Stromal cell of bone marrow (primary cell): Measurements from ENCODE around the gene AQP3.
"Not testable (repeated sequence)": the region's sequence is repeated elsewhere in the genome, so short reads cannot be mapped to it uniquely, and the experiment has no call there.

ENCODE experiments used
- DNase-seq: peaks from one replicate; pipeline ENCODE4 v3.0.0-alpha.2; 2012; ENCODE audit warnings: low read depth

Gene AQP3

DNA sequence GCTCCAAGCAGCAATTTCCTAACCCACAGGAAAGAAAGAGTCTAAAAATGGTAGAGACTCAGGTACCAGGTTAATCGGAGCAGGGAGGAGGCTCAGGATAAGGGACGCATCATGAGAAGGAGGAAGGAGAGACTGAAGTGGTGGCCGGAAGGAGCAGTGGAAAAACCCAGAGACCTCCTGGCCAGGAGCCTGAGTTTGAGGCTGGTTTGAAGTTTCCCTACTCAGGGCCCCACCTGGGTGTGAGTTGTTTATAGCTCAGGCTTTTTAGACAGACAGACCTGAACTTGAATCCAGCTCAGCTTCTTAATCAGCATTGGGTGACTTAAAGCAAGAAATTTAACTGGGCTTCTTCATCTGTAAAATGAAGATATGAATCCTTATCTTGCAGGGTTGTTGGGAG is 33.1 kb downstream of the AQP3 start:
- no peak for DNase-seq

DNA sequence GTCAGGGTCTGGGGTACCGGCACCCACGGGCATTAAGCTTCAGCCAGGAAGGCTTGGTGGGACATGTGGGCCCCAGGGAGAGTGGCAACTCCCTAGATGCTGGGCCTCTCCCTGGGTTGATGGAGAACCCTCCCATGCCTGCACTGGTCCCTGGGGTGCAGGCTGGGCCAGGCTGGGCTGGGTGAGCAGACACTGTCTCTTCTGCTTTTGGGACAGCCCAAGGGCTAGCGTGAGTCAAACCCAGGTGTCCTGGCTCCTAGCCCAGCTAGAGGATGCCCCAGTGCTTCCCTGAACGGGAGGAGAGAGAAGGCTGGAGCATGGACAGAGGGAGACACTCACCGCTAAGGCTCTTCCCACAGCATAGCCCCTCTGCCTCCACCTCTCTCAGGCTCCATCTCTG is 39.3 kb downstream of the AQP3 start:
- DNase-seq = no peak

DNA sequence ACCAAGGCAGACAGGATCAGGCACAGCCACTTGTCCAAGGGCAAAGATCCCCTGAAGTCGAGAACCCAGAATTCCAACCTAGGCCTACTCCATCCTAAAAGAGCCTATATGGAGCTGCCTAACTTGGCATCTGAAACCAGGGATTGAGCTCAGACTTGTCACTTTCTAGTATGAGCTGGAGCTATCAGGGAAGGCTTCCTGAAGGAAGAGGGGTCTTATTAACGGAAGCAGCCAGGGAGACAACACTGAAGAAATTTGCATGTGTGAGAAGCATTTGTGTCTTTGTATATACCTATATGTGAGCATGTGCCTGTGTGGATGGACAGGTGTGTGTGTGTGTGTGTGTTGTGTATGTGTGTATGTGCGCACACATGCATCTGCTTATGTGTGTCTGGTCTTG is 40.3 kb downstream of the AQP3 start:
- no peak for DNase-seq

DNA sequence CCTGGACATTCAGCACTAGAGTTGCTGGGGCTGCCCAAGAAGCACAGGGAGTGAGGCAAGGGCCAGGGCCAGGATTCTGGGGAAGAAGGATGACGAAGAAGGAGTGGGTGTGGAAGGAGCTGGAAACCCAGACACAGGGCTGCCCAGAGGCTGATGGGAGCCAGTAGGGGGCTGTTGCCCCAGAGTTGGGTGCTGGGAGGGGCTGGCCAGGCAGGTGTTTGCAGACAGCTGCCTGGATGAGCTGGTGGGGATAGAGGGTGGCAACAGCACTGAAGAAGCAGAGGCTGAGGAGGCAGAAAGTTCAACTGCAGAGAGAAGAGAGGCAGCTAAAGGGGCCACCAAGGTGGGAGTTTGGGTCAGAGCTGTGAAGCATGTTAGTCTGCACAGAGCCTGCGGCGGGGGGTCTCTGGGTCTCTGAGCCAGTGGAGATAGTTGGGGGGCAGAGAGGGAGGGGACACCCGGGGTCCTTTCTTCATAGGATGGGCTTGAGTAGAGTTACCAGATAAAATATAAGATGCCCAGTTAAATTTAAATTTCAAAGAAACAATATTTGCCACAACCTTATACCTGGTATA is 42.5 kb downstream of the AQP3 start:
- DNase-seq = no peak

DNA sequence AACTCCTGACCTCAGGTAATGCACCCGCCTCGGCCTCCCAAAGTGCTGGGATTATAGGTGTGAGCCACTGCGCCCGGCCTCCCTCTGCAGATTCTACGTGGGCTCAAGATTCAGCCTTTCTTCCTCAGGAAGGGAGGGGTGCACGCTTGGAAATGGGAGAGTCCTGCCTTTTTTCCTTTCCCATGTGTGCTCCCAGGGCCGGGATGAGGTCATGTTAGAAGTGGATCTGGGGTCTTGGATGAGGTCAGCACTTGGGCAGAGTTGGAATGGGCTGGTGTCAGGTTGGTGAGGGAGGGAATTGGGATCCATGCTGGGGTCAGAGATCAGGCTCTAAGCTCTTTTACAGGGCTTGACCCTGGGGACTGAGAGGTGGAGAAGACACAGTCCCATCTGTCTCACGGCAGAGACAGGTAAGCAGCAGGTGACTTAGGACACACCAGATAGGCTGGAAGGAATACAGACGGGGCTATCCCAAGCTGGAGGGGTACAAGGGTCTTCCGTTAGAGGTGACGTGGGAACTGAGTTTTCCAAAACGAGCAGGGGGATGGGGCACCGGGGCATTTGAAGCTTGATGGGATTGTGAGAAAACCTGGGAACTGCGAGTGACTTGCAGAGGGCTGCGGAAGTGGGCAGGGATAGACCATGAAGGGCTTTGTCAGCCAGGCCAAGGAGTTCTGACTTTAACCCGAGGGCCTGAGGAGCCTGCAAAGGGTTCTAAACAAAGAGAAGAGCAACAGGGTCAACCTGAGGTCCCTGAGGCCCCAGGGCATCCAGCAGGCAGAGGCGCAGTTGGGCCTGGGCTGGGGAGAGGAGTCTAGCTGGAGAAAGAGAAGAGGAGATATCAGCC is 43.2 kb downstream of the AQP3 start:
- DNase-seq = no peak

DNA sequence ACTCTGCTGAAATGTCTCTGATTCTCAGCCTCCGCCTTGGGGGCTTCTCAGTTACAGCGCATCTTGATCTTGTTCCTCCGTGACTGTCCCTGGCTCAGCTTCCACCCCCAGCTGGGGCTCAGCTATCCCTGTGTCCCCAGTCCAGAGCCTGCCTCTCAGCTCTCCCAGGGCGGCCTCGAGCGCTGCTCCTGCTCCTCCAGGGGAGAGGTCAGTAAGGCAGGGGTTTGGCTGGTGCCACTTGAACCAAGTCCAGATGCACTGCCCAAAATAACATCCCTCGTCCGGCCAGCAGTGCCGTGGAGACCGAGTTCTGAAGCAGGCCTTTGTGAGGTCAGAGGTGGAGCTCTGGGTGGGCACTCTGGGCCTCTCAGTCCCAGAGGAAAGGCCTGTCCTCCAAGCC is 45.0 kb downstream of the AQP3 start, which contains the start of gene AQP7:
Gene AQP7 (minus strand): TSS at position 198 of the 400 bp plus-strand sequence. CDS start 1,306 bp downstream, outside the sequence.
- not testable (repeated sequence) for DNase-seq

DNA sequence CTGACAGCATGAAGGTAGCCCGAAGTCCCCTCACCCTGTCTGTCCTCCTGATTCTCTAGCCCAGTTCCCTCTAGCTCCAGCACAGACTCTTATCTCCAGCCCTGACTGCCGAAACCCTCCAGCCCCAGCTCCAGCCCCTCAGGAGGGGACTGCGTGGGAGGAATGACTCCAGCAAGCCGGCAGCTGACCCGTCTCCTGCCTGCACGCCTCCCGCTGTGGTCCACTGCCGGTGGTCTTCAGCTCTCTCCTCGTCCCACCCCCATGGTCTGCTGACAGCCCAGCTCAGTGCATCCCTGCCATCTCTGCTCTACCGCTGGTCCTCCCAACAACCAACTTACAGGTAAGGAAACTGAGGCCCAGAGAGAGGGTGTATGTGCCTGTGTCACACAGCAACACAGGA is 45.6 kb downstream of the AQP3 start:
- not testable (repeated sequence) for DNase-seq

DNA sequence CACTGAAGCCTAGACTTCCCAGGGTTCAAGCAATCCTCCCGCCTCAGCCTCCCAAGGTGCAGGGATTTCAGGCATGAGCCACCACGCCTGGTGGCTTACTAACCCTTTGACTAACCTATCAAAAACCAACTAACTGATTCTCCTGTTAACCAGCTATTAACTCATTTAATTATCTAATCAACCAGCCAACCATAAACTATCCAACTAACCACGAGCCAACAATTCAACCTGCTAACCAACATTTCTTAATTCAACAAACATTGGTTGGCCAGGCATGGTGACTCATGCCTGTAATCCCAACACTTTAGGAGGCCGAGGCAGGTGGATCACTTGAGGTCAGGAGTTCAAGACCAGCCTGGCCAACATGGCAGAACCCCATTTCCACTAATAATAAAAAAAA is 48.3 kb downstream of the AQP3 start:
- DNase-seq = not testable (repeated sequence)

DNA sequence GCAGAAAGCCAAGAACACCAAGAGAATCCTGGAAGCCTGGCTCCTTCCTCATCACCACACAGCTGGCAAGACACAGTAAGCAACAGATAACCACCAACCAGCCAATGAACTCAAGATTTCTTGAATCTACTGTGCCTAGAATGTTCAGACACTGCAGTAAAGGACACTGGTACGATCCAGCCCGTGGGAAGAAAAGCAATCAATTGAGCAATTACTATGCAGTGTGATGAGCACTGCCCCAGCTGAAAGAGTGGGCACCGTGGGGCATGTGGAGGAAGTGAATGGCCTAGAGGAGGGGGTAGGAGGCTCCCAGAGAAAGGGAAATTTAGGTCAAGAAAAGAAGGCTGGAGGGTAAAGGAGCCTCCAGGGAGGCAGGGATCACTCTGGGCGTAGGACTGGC is 49.6 kb downstream of the AQP3 start:
- DNase-seq = not testable (repeated sequence)

DNA sequence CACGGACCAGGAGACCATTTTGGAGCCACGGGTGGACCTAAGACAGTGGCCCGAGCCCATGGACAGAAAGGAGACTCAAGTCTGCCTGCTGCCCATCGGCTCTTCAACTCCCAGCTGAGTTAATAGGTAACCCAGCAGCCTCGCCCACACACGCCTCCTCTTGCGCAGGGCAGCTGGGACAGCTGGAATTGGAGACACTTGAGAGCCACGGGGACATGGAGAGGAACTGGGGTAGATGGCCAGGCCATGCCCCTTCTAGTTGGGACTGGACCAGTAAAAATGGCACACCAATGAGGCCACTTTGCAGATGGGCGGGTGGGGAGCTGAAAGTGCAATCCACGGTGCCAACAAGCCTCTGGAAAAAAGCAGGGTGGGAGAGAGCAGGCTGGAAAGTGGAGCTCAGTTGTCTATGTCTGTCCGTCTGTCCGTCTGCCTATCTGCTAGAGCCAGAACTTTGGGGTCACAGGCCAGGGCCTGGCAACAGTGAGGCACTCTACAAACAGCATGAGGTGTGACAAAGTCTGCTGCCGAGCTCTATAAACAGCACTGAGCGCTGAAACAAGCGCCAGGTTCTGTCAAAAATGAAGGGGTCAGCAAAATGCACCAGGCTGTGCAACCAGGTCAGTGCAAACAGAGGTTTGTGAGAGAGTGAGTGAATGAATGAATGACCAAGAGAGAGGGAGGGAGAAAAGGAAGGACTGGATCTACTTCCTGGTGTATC is 52.1 kb downstream of the AQP3 start:
- DNase-seq = not testable (repeated sequence)

DNA sequence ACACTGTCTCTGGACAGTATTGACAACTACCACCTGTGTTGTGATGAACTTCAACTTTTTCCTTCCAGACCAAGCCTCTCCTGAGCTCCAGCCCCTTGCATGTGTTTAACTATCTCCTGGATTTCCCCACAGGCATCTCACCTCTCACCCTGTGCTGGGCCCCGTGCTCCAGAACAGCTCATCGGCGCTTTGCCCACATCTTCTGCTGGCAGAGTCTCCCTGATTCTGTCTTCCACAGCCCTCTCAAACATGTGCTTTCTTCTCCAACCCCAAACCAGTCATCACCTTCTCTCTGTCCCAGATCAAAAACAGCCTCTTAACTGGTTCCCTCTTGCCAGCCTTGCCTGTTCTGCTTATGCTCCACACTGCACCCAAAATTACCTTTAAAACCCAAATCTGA is 53.4 kb downstream of the AQP3 start:
- not testable (repeated sequence) for DNase-seq

DNA sequence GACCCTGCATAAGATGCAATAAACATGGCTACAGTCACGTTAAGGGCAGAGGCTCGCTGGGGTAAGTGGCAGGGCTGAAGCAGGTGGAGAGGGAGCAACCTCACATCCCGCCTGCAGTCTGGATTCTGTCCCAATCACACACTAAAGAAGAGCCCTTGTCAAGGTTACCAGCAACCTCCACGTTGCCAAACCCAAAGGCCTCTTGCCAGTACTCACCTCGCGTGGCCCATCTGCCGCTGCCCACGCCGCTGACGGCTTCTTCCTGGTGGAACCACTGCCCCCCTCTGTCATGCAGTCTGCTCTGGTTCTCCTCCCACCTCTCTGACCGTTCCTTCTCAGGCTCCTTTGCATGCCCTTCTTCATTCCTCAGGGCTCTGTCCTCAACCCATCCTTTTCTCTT is 53.8 kb downstream of the AQP3 start:
- DNase-seq = no peak

DNA sequence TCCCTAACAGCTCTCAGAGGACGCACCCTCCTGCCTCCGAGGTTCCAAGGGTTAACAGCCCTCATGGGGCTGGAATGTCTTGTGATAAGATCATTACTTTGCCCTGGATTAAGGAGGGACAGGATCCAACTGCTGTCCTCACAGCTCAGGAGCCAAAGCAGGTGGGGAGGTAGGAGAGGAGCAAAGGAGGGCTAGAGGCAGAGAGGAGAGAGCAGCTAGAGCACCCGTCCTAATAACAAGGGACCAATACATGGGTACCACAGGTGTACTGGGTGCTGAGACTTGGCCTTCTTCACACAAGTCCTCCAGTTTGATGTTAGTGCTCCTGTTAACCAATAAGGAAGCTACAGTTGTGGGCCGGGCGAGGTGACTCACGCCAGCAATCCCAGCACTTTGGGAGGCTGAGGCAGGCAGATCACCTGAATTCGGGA is 54.8 kb downstream of the AQP3 start:
- not testable (repeated sequence) for DNase-seq
